GM19351 (cell line): ENCODE data around the gene NHSL2.
"Not testable (repeated sequence)": the region's sequence is repeated elsewhere in the genome, so short reads cannot be mapped to it uniquely, and the experiment has no call there.

ENCODE experiments used
- ATAC-seq: cut with Tn5 transposase; IDR thresholded peaks from one replicate; pipeline ENCODE4 v1.9.1; 2021; ENCODE audit warnings: mild to moderate bottlenecking, moderate library complexity; ENCODE audit not compliant: unreplicated experiment

NHSL2 gene

DNA sequence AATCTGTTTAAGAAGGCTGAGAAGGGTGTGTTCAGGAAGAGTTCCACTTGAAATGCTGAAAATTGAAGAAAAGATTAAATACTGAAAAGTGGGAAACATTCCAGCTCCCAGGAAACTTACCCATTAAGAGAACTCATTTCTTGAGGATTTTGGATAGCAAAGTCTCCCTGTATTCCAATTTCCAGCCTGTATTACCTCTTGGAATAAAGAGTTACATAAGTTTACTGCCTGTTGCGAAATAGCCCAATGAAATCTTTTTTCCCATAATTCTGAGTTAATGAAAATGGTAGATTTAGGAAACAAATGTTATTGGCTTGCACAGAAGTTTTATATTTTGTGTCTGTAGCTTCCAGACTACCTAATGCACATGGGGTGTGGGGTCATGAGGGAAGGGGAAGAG lies 12.0 kb downstream of the NHSL2 start:
- no peak for ATAC-seq

- no peak for ATAC-seq
These were observed 12.9 kb downstream of the NHSL2 start for GRCh38 chrX:71923516-71923915.

DNA sequence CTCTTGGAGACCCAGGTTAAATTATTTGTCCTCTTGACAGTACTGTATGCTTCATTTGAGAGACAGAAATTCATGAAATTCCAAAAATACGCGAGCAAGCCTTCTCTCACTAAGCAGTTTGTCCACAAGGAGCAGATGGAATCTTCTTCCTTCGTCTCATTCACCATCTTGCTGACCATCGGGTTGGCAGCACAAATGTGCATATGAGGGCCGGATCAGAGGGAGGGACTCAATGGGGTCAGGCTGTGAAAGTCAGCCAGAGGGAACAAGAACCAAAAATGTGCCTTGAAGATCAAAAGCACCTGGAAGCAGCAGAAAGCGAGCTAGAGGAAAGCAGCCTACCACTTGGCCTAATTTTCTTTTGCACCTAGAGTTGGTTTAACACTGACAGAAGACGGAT lies 16.4 kb downstream of the NHSL2 start:
- ATAC-seq, result no peak

- ATAC-seq, result no peak
These were observed 18.2 kb downstream of the NHSL2 start for GRCh38 chrX:71928856-71929255.

- ATAC-seq, result no peak
These were observed 19.7 kb downstream of the NHSL2 start for GRCh38 chrX:71930298-71930697.

- ATAC-seq, result no peak
These were observed 24.8 kb downstream of the NHSL2 start for GRCh38 chrX:71935476-71935875.

DNA sequence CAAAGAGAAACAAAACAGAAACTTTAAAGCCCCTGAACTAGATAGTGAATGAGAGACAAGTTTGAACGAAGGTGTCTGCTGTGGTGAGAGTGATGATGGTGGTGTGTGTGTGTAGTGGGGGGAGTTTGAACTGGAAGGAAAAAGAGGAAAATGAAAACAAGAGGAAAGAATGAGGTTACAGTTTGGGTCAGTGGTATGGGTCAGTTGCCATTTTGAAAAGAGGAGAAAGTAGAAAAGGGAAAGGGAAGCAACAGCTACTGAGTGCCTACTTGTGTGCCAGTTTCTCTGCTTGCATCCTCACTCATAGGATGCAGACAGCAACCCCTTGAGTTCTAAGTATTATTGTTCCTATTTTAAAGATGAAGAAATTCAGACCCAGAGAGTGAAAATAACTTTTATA lies 26.0 kb downstream of the NHSL2 start:
- no peak for ATAC-seq

DNA sequence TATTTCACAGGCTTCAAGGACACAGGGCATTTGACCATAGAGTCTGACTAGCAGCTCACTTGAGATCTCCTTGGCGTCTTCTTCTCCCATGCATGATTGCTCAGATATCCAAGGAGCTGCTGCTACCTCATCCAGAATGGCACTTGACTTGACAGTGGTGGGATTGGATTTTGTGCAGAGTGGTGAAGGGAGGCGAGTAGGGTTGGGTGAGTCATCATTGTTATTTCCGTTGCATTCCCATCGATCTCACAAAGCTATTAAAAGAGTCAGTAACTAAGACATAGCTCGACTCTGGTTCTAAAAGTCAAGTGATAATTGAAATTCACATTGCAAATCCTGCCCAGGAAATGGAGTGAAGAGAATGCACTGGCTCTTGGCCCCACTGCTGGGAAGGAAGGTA lies 27.7 kb downstream of the NHSL2 start:
- ATAC-seq, result no peak

- no peak for ATAC-seq
These were observed 30.5 kb downstream of the NHSL2 start for GRCh38 chrX:71941145-71941544.

DNA sequence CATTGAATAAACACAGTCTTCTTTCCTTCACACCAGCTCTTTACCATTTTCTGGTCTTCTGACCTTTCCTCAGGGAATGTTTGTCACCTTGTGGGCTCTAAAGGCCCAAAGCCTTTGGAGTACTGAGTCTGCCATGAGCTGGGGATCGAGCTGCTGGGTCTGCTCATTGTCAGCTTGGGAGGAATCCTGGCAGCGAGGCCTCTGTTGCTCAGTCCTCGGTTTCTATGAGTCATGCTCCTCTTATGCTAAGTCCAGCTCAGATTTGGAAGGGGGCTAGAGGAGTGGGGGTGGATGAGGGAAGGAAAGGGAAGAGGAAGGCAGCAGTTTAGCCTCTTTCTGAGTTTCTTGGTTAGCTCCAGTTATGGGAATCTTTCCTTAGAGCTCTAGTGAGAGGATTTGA lies 31.1 kb downstream of the NHSL2 start:
- ATAC-seq, result no peak

- no peak for ATAC-seq
These were observed 33.7 kb downstream of the NHSL2 start for GRCh38 chrX:71944369-71944768.

DNA sequence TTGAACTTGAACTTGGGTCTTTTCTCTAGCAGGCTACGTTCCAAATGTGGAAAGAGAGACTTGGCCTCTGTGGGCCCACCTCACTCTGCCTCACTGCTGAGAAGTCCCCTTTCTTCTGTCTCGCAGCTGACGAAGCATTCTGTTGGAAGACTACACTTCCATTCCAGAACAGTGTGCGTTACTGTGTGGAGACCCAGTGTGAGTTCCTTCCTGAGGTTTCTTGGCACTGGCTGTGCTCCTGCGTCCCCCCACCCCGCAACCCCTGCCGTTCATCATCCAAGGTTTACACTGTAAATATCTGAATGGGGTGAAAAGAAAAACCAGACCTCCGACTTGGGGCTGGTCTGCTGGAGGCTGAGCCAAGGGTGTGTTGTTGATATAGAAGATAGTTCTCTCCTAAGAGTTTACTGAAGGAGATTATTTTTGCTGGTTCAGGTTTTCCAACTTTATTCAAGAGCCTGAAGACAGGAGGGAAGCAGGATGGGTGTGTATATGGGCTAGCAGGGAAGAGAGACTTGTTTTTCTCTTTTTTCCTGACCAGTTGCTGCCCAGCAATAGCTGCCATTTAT lies 34.7 kb downstream of the NHSL2 start:
- no peak for ATAC-seq

GRCh38 chrX:71949363-71949762 lies 38.7 kb downstream of the NHSL2 start:
- no peak for ATAC-seq

DNA sequence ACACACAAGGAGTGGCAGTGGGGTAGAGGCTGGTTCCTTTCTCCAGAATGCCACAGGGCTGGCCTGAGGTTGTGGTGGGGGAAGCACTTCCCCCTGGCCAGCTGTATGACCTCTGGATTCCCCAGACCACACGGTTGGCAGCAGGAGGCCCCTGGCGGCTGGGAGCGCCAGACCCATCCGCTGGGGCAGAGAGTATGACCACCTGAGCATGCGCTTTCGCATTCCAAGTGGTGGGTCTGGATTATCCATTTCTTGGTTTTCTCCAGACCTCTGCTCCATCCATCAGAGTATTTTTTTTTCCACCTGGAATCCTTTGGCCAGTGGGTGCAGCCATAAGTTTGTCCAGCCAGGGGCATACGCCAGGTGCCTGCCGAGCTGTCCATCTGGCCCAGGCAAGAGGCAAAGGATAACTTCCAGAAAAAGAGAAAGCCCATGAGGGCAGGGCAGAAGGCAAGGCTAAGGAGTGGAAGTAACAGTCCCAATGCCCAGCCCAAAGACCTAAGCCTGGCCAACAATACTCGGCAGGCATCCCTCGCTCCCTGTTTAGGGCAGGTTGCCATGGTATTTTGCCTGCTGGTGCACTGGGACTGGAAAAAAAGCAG lies 39.3 kb downstream of the NHSL2 start:
- ATAC-seq, result no peak

- ATAC-seq, result no peak
These were observed 42.7 kb downstream of the NHSL2 start for GRCh38 chrX:71953391-71953790.

DNA sequence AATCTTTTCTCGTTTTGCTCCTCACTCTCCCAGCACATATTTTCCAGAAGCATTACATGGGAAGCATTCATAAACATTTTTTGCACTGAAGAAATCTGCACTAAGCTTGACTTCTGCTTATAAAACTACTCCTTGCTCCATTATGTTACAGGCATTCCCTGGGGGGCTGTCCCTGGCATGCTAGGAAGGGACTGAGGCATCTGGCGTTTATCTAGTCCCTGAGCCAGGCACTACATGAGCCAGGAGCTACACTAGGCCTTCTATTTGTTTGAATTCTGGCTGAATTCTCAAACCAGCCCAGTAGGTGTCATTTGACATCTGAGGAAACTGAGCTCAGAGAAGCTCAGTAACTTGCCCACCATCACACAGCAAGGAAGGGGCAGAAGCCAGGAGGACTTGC lies 43.3 kb downstream of the NHSL2 start:
- no peak for ATAC-seq

DNA sequence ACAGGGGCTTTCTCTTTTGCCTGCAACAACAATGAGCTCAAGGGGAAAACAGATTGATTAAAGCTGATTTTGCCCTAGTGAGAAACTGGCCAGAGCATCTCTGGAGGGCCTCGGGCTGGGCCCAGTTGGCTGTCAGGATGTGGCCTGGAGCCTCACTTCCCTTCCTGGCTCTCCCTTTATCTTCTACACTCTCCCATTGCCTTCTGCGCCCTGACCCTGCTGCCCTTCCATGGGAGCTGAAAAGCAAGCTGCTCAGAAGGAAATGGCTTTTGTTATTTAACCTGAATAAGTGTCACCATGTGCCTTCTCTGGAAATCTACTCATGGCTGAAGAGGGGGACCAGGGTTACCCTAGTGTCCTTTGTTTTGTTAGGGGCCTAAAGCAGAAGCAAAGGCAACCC lies 43.8 kb downstream of the NHSL2 start:
- ATAC-seq, result no peak

GRCh38 chrX:71955530-71956120 lies 45.0 kb downstream of the NHSL2 start:
- ATAC-seq, result no peak

DNA sequence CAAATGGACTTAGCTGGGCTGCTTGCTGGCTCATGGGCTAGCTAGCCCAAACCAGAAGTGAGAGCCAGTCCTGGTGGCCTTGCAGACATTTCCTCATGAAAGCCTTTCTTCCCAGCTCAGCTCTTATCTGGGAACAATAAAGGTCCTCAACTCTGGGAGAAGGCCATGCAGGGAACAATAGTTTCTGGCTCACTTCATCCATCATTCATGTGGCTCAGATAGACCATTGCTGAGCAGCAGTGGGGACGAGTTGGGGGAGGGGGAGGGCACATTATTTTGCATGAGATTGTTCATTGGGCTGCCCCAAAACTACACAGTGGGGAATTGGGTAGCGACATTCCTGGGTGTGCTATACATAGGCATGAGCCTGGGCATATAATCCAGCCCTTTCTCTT lies 47.6 kb downstream of the NHSL2 start:
- no peak for ATAC-seq

DNA sequence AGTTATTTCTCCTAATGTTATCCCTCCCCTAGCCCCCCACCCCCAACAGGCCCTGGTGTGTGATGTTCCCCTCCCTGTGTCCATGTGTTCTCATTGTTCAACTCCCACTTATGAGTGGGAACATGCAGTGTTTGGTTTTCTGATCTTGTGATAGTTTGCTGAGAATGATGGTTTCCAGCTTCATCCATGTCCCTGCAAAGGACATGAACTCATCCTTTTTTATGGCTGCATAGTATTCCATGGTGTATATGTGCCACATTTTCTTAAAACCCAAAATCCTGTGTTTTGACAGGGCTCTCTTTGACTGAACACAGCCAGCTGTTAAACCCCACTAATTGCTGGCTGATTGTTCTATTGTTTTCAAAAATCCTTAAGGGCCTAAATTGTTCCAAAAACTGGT lies 53.5 kb downstream of the NHSL2 start:
- ATAC-seq, result not testable (repeated sequence)

GRCh38 chrX:71974916-71975315 lies 64.3 kb downstream of the NHSL2 start:
- no peak for ATAC-seq

DNA sequence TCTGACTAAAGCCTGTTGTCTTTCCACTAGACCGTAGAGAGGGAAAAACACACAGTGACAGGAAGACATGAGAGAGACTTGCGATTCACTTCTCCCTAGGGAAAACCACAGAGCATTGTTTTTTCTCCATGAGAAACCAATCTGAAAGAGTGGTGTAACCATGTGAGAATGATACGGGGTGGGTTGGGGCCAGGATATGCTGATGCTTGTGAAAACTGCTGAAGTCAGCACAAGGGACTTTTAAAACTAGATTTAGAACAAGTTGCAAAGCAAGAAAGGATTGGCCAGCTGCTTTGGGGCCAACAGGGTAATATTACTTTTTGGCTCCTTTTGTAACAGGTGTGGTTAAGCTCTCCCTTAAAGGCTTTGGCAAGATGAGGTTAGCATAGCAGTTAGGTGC lies 66.1 kb downstream of the NHSL2 start:
- no peak for ATAC-seq

DNA sequence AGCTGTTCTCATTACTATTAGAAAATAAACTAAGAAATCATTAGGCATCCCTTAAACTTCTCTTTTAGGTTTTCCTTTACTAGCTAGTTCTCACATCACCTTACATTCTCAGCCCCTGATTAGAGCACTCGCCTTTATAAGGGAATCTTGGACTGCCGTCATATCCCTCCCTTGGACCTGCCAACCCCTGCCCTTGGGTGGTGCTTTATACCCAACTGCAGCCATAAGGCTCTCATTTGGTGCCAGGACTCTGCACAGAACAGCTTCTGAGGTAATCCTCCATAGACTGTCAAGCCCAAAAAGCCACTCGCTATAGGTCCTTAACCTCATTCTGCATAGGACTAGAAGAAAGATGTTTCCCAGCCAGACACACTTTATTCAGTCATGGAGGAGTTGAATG lies 67.5 kb downstream of the NHSL2 start:
- ATAC-seq, result no peak
